GM21390 (cell line): Measurements from ENCODE around the gene EXOC8.

Experiments
- ATAC-seq: cut with Tn5 transposase; IDR thresholded peaks from one replicate; pipeline ENCODE4 v1.9.1; 2021; ENCODE audit not compliant: unreplicated experiment

Gene EXOC8

GRCh38 chr1:231337472-231338269 lies at the start of gene EXOC8:
Gene EXOC8 (minus strand): TSS chr1:231337852. CDS start chr1:231337745, 107 bp downstream.
- peak; percentile 75 for ATAC-seq

DNA sequence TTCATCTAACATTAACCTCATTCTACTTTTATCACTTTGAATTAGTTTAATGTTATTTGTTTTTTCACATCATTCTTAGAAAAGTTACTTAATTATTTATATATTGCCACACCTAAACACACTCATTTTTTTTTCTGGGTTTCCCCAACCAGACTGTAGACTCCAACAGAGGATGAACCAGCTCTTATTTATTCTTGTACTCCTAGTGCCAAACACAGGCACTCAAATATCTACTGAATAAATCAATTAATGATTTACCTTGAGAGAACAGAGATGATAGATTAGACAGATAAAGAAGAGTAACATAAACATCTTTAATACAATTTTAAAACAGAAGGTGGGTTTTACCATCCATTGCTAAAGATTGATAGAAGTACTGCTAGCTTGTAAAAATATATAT lies 48.8 kb upstream of the EXOC8 start:
- no peak for ATAC-seq

- no peak for ATAC-seq
Observed at GRCh38 chr1:231385416-231385748, 47.7 kb upstream of the EXOC8 start.

- ATAC-seq = no peak
Observed at GRCh38 chr1:231384696-231385415, 47.2 kb upstream of the EXOC8 start.

DNA sequence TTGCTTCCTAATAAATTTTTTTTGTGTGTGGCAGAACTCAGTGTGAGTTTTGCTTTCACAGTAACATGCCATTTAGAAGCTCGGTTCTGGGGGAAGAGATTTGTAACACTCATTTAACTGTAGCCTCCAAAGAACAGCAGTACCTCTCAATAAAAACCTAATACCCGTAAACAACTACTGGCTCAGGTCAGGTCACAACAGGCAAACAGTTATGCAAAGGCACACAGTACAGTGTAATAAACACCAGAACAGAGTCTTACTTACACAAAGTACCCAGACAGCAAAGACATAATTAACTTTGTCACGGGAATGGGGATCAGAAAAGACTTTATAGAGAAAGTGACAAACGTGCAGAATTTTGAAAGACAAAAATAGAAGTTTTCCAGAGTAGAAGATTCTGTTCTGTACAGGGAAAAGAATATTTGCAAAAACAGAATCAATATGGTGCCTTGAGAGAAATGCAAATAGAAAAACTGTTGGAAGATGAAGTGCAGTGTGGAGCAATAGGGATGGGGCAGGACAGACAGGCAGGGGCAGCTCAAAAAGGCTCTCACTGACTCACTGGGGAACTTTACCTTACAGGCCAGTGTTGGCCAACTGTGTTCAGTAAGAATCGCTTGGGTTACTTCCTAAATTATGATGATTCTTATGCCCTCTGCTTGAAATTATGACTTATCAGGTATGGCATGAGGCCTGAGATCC lies 45.7 kb upstream of the EXOC8 start:
- no peak for ATAC-seq

DNA sequence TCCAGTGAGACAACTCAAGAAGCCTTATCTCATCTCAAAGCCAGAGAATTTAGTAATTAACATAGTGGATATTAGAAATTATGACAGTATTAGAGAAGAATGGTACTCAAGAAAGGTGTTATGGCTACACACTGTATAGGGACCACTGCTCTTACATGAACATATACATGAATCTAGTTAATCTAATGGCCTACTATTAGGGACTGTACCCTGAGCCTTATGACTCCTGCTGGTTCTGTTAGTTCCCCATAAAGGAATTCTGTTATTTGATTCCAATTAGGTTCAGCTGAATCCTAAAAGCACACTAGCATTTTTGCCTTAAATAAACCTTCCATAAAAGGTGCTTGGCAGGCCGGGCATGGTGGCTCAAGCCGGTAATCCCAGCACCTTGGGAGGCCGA lies 44.8 kb upstream of the EXOC8 start:
- no peak for ATAC-seq

GRCh38 chr1:231381729-231382128 lies 44.1 kb upstream of the EXOC8 start:
- no peak for ATAC-seq

DNA sequence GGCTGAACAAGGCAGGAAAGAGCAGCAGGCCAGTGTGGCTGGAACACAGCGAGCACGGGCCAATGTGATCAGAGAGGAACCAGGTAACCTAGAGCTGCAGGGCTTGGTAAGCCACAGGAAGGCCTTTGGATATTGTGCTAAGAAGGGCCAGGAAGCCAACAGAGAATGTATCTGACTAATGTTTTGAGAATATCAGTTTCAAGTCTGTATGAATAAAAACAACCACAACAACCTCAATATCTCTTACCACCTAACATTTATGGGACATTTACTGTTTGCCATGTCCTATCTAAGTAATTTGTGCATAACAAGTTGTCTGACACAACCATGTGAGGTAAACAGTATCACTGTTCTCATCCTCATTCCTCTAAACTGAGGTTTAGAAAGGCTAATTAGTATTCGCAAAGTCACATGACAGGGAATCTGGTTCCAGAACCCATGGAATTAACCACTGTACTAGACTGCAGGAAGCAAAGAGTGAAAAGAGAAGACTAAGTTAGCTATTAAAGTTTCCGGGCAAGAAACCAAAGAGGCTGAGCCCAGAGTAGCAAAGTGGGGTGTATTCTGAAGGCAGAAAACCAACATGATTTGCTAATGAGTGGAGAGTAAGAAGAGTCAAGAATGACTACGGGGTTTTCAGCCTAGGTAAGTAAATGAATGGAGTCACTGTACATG lies 39.4 kb upstream of the EXOC8 start:
- ATAC-seq = peak; percentile 65

DNA sequence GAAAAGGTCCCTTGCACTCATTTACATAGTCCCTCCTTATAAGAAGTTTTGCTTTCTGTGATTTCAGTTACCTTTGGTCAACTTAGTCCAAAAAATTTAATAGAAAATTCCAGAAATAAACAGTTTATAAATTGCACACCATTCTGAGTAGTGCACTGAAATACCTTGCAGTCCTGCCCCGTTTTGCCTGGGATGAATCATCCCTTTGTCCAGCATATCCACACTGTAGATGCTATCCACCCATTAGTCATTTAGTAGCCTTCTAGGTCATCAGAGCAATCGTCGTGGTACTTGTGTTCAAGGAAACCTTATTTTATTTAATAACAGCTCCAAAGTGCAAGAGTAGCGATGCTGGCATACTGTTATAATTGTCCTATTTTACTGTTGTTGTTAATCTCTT lies 38.4 kb upstream of the EXOC8 start:
- no peak for ATAC-seq

DNA sequence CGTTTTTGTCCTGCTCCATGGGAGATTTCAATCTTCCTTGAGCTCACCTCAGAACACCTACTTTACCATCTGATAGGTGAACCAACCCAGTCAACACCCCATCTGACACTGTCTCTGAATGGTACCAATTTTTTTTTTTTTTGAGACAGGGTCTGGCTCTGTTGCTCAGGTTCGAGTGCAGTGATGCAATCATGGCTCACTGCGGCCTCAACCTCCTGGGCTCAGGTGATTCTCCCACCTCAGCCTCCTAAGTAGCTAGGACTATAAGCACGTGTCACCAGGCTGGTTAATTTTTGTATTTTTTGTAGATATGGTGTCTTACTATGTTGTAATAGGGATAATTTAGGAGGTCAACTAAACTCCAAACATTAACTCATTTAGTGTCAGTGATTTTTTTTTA lies 36.7 kb upstream of the EXOC8 start:
- no peak for ATAC-seq

DNA sequence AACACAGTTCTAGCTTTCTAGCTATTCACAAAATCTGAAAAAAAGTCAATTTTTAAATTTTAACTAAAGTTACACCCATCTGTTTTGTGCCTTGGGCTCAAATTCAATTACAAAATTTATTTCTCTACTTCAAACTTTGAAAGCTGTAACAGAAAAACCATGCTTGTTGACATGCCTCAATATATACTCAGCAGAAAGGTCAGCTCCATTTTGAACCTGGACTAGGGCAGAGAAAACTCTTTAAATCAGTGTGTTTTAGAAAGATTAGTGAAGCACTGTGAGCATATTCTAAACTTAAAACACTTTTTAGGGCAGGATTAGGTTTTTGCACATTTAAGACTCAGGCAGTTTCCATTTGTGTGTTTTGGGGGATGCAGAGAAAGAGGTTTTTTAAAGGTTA lies 34.8 kb upstream of the EXOC8 start:
- ATAC-seq = no peak

DNA sequence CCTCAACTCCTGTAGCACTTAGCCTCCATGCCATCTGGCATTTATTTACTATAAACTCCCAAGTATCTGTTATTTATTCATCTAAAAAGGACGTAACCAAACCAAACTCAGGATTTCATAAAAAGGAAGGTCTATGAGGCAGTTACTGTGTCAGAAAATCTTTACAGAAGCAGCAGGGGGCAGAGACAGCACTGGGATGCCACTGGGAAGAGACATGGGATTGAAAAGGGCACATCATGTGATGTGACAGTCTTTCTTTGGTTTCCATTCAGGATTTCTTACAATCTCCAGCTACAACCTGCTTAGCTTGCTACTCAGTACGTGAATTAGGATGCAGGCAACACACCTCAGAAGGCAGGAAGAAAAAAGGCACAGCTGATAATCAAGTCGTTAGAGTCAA lies 31.6 kb upstream of the EXOC8 start:
- ATAC-seq = no peak

- ATAC-seq = no peak
Observed at GRCh38 chr1:231364192-231364591, 26.5 kb upstream of the EXOC8 start.

DNA sequence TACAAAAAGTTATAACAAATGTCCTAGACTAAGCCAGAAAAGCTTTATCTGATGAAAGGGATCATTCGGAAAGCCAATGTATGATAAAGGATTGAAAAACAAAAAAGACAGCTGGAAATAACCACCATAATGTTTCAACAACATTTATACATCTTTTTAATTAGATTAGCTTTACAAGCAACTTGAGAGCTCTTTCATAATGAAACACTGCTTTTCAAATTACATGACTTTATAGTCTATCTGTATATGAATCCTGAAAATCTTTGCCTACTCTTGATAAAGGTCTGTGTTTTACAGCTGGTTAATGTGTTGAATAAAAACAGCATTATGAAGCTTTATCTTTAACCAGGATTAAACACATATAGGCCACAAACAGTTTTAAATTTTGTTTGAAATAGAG lies 26.0 kb upstream of the EXOC8 start:
- ATAC-seq = no peak

DNA sequence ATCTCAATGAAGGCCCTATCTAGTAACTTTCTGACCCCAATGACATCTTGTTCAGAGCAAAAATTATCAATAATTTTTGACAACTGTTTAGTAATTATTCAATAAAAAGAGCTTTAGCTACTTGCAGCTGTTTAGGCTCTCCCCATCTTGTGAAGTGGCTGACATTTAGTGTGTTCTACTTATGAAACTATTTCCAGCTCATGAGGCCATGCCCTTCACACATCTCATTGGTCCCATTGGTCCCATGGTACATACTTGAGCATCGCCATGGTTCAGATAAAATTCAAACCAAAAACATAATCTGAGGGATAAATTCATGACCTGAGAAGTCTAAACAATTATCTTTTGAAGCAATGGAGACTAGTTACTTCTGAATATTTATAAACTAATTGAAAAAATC lies 24.7 kb upstream of the EXOC8 start:
- no peak for ATAC-seq

DNA sequence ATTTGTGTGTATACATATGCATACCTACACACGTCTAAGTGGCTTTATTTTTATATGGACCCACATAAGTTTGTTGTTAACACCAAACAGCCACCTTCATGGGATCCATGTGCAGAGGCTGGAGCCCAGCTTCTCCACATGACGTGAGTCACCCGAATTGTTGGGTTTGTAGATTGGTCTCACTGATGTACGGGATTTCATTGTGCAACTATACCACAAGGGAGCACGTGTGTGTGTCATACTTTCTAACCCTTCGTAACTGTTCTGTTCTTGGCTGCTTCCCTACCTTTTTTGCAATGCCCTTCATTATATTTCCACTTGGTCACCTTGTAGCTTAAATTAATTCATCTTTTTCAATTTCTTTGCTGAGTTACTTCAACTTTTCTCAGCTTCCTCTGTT lies 21.5 kb upstream of the EXOC8 start:
- no peak for ATAC-seq

DNA sequence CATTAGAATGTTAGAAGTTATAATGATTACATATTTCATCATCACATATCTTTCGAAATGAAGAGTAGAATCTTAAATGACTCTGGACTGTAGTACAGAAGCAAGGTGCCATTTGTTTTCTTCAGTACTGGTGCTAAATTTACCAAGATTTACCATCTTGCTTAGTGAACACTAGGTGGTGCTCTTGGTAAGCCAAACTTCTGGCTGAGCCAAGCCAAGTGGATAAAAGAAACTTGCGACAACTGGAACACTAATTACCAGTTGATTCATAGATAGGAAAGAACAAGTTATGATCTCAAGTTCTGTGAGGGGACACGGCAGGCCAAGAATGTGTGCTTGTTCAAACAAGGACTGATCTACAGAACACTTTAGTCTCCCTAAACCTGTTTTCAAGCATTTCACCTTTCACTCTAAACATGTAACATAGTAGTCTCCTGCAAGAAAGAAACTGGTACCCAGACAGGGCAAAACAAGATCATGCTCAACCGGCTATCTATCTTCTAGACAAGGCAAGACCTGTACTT lies 20.2 kb upstream of the EXOC8 start:
- ATAC-seq = peak; percentile 73

DNA sequence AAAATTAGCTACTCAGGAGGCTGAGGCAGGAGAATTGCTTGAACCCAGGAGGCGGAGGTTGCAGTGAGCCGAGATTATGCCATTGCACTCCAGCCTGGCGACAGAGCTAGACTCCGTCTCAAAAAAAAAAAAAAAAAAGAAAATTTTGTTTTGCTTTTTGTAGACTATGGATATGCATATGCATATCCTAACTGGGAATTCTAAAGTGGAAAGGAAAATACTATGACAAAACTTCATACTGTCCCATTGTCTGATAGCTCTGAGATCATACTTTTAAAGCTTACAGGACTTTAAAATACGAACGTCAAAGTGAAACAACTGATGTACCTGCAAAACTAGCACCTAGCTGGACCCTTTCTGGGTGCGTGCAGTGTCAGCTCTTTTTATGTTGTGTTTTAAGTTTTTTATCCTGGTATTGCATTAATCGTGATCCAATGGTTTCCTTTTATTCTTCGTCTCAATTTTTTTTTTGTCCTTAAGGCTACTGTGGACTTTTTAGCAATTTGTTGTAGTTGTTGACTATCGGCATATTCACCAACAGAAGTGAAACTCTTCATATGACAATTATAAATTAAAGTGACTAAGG lies 19.6 kb upstream of the EXOC8 start:
- peak; percentile 7 for ATAC-seq

DNA sequence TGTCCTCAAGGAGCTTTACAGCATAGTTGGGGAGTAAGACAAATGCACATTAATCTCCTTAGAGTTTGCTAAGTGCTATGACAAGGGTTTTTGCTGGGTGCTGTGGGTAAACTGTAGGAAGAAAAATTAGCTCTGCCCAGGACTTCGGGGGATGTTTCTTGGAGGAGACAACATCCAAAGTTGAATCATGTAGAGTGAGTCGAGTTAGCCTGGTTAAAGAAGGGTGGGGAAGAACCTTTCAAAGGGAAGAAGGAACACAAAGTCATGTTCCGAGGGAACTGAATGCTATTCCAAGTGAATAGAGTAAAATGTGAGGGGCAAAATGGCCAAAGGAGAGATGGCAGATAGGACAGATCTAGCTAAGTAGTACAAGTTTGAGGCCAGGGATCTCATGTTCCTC lies 17.5 kb upstream of the EXOC8 start:
- no peak for ATAC-seq

DNA sequence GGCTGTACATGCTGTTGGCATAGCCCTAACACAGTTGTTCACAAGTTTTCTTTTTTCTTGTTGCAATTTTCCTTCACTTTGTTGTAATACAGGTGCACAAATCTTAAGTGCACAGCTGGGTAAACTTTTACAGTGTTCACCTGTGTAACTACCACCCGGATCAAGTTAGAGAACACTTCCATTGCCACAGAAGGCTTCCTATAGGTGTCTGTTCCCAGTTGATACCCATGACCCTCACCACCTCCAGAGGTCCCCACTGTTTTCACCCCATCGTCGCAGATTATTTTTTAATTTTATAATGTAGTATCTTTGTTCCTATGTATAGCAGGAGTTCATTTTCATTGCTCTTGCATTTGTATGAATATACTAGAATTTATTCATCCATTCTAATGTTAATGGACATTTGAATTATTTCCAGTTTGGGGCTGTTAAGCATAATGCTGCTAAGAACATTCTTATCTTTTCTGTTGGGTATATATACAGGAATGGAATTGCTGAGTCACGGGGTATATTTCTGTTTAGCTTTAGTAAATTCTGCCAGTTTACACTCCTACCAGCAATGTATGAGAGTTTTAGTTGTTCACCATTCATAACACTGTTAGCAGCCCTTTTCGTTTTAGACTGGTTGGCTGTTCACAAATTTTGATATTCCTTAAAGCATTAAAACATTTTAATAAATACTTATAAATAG lies 16.8 kb upstream of the EXOC8 start:
- ATAC-seq = no peak
